ENCODE results near the gene LRFN4. TPM values are rescaled to one million over a fixed set of nuclear protein-coding genes. Genes with fewer than 3 reads are reported as not detected.

Gene LRFN4
- total and polyA plus RNA-seq, 4 donors: 4.6 to 34.4 (median 15.3) TPM

DNA sequence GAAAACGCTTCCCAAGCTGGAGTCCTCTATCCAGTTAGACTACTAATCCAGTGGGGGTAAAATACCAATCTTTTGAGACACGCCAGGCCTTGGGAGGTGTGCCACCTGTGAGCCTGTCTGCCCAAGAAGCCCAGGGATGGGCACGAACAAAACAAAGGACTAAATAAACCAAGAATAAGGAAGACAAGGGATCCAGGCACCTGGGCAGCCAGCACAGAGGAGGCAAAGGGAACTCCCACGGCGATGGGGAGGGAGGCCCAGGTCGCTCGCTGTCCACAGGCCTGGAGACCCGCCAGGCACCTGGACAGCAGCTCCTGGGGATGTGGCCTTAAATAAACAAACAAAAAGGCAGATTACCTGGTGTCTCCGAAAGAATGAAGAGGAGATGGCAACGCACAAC lies 31.4 kb downstream of the LRFN4 start:
- TF ChIP-seq, protein P1, sequence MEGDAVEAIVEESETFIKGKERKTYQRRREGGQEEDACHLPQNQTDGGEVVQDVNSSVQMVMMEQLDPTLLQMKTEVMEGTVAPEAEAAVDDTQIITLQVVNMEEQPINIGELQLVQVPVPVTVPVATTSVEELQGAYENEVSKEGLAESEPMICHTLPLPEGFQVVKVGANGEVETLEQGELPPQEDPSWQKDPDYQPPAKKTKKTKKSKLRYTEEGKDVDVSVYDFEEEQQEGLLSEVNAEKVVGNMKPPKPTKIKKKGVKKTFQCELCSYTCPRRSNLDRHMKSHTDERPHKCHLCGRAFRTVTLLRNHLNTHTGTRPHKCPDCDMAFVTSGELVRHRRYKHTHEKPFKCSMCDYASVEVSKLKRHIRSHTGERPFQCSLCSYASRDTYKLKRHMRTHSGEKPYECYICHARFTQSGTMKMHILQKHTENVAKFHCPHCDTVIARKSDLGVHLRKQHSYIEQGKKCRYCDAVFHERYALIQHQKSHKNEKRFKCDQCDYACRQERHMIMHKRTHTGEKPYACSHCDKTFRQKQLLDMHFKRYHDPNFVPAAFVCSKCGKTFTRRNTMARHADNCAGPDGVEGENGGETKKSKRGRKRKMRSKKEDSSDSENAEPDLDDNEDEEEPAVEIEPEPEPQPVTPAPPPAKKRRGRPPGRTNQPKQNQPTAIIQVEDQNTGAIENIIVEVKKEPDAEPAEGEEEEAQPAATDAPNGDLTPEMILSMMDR (IDR thresholded peaks at IDR 0.05; ENCODE audit: control extremely low read depth, extremely low read depth): no peak
- Histone ChIP-seq H3K4me1 (ENCODE audit: control insufficient read depth in 5 of 5, insufficient read depth in 5 of 5, low read length in 5 of 5) (peaks cover 0 to 20% (median 6%) of the 10 kb centered on the region in 5 donors), H3K4me3 (no peak overlapping the region), H3K9ac (ENCODE audit: insufficient read depth in 1 of 2, low read length in 2 of 2) (no peak overlapping the region), H3K27ac (ENCODE audit: low read depth in 1 of 2, low read length in 1 of 2) (no peak overlapping the region), H3K27me3 (ENCODE audit: control insufficient read depth in 3 of 3, insufficient read depth in 3 of 3, low read length in 2 of 3) (no peaks in the 10 kb centered on the region), H3K36me3 (ENCODE audit: control insufficient read depth in 4 of 4, insufficient read depth in 4 of 4, low read length in 4 of 4) (no peaks in the 10 kb centered on the region), H3K9me3 (ENCODE audit: control insufficient read depth in 4 of 4, insufficient read depth in 3 of 4, low read length in 3 of 4) (no peaks in the 10 kb centered on the region)
- ATAC-seq (ENCODE audit: insufficient read depth, low FRiP score): no peak
- no peak for DNase-seq
- WGBS, 2 donors: 93 to 95% methylated on average over 10 of the region's 10 CpGs

DNA sequence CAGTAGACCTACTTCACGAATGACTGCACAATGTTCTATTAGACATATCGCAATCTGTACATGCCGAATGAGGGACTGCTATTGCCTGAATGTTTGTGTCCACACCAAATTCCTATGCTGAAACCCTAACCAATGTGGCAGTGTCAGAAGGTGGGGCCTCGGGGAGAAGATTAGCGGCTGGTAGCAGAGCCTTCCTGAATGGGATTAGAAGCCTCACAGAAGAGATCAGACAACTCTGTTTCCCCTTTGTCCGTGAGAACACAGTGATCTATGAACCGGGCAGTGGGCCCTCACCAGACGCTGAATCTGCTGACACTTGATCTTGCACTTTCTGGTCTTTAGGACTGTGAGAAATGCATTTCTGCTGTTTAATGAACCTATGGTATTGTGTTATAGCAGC lies 33.1 kb downstream of the LRFN4 start:
- TF ChIP-seq, protein P1 (IDR thresholded peaks at IDR 0.05; ENCODE audit: control extremely low read depth, extremely low read depth): no peak
- Histone ChIP-seq H3K9me3 (ENCODE audit: control insufficient read depth in 4 of 4, insufficient read depth in 3 of 4, low read length in 3 of 4) (no peaks in the 10 kb centered on the region), H3K4me3 (no peak overlapping the region), H3K27me3 (ENCODE audit: control insufficient read depth in 3 of 3, insufficient read depth in 3 of 3, low read length in 2 of 3) (no peaks in the 10 kb centered on the region), H3K36me3 (ENCODE audit: control insufficient read depth in 4 of 4, insufficient read depth in 4 of 4, low read length in 4 of 4) (no peaks in the 10 kb centered on the region), H3K27ac (ENCODE audit: low read depth in 1 of 2, low read length in 1 of 2) (no peak overlapping the region), H3K4me1 (ENCODE audit: control insufficient read depth in 5 of 5, insufficient read depth in 5 of 5, low read length in 5 of 5) (peaks cover 0 to 20% (median 6%) of the 10 kb centered on the region in 5 donors), H3K9ac (ENCODE audit: insufficient read depth in 1 of 2, low read length in 2 of 2) (no peak overlapping the region)
- DNase-seq (no peak), ATAC-seq (ENCODE audit: insufficient read depth, low FRiP score) (no peak)
- WGBS, 2 donors: 84 to 85% methylated on average over 8 of the region's 8 CpGs

DNA sequence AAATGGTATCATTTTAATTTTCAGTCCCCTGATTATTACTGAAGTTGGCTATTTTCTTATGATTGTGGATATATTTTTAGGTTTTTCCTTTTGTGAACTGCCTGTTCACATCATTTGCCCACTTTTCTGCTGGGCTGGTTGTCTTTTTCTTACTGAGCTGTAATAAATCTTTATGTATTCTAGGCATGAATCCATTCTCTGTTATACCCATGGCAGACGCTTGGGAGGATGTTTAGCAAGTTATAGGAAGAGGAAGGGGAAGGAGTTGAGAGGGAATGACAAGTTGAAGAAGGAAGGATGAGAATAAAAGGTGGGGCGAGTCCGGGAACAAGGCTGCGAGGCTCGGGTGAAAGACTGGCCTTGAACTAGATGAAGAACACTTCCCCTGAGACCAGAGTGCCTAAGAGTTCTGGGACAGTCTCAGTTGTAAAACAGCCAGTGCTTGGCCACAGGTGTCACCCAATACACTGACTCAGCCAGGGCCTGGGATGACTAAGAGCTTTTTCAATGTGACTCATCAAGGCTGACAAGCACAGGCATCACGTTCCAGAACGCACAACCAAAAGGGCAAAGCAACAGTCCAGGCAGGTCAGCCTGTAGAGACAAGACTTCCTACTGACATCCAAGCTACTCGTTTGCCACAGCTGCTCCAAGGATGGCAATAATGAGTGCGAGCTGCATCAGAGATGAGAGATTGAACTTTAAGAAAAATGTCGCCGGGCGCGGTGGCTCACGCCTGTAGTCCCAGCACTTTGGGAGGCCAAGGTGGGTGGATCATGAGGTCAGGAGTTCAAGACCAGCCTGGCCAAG lies 35.2 kb downstream of the LRFN4 start:
- Histone ChIP-seq H3K27me3 (ENCODE audit: control insufficient read depth in 3 of 3, insufficient read depth in 3 of 3, low read length in 2 of 3) (no peaks in the 10 kb centered on the region), H3K36me3 (ENCODE audit: control insufficient read depth in 4 of 4, insufficient read depth in 4 of 4, low read length in 4 of 4) (no peaks in the 10 kb centered on the region), H3K4me3 (no peak overlapping the region), H3K4me1 (ENCODE audit: control insufficient read depth in 5 of 5, insufficient read depth in 5 of 5, low read length in 5 of 5) (peaks cover 0 to 9% (median 0%) of the 10 kb centered on the region in 5 donors), H3K9ac (ENCODE audit: insufficient read depth in 1 of 2, low read length in 2 of 2) (no peak overlapping the region), H3K27ac (ENCODE audit: low read depth in 1 of 2, low read length in 1 of 2) (no peak overlapping the region), H3K9me3 (ENCODE audit: control insufficient read depth in 4 of 4, insufficient read depth in 3 of 4, low read length in 3 of 4) (no peaks in the 10 kb centered on the region)
- ATAC-seq (ENCODE audit: insufficient read depth, low FRiP score) (no peak), DNase-seq (no peak)
- WGBS, 2 donors: 63 to 74% methylated on average over 14 of the region's 14 CpGs
- TF ChIP-seq, protein P1 (IDR thresholded peaks at IDR 0.05; ENCODE audit: control extremely low read depth, extremely low read depth): no peak

All from lung (tissue), 12 donors.